H1 (cell line): ENCODE data around the gene RCE1.

ENCODE experiments used
- CHD2 ChIP-seq: IDR thresholded peaks from 2 replicates; pipeline ENCODE4 v1.6.1; 2012; ENCODE audit warnings: low read length, improper control_type of control experiment
- CTCF ChIP-seq, 3 experiments: IDR thresholded peaks; 1 replicate in 2 of 3; 2 replicates in 1 of 3; pipeline versions ENCODE4 v1.5.1 to v1.6.1; 2011; ENCODE audit warnings: low read length in 3 of 3, mild to moderate bottlenecking in 3 of 3, inconsistent platforms in 2 of 3, low read depth in 1 of 3, moderate library complexity in 1 of 3; ENCODE audit not compliant: insufficient read depth in 1 of 3; ENCODE audit errors: control extremely low read depth in 1 of 3
- EZH2 ChIP-seq: fragments of 200-600 bp; sonication (generic); IDR thresholded peaks from 2 replicates; pipeline ENCODE4 v1.7.1; 2012; ENCODE audit warnings: low read depth, mild to moderate bottlenecking, moderate library complexity, low read length, inconsistent platforms; ENCODE audit not compliant: severe bottlenecking
- KDM1A ChIP-seq: fragments of 200-600, 300-600 bp; sonication (generic); IDR thresholded peaks from 2 replicates; pipeline ENCODE4 v1.7.1; 2016; ENCODE audit warnings: mild to moderate bottlenecking, low read length, borderline replicate concordance
- NANOG ChIP-seq: IDR thresholded peaks from 2 replicates; pipeline ENCODE4 v1.6.1; 2011; ENCODE audit warnings: low read length, low read depth, mild to moderate bottlenecking, inconsistent platforms; ENCODE audit not compliant: insufficient read depth, poor library complexity, severe bottlenecking
- PHF8 ChIP-seq: fragments of 200-600 bp; sonication (generic); conservative IDR thresholded peaks from 2 replicates; pipeline ENCODE4 v1.7.1; 2012; ENCODE audit warnings: low read depth, mild to moderate bottlenecking, inconsistent platforms, low read length, moderate library complexity
- POLR2A ChIP-seq, 2 experiments: IDR thresholded peaks; 1 replicate in 1 of 2; 2 replicates in 1 of 2; pipeline ENCODE4 v1.6.1; 2011; ENCODE audit warnings: low read depth in 2 of 2, low read length in 2 of 2, mild to moderate bottlenecking in 2 of 2; ENCODE audit errors: control extremely low read depth in 1 of 2
- RAD21 ChIP-seq, 2 experiments: IDR thresholded peaks in 1 of 2; conservative IDR thresholded peaks in 1 of 2; 2 replicates each; pipeline ENCODE4 v1.6.1; 2011; ENCODE audit warnings: low read depth in 2 of 2, low read length in 2 of 2, improper control_type of control experiment in 1 of 2, inconsistent platforms in 1 of 2, mild to moderate bottlenecking in 1 of 2, moderate library complexity in 1 of 2
- SP1 ChIP-seq: IDR thresholded peaks from 2 replicates; pipeline ENCODE4 v1.6.1; 2011; ENCODE audit warnings: low read depth, low read length
- TEAD4 ChIP-seq: IDR thresholded peaks from 2 replicates; pipeline ENCODE4 v1.6.1; 2012; ENCODE audit warnings: low read depth, low read length, inconsistent platforms, mixed read lengths
- YY1 ChIP-seq: IDR thresholded peaks from 2 replicates; pipeline ENCODE4 v1.6.1; 2011; ENCODE audit warnings: low read depth, mild to moderate bottlenecking, low read length
- TF ChIP-seq, protein P1 (sequence below): IDR thresholded peaks from 2 replicates; pipeline ENCODE4 v1.6.1; 2012; ENCODE audit warnings: inconsistent platforms
- TF ChIP-seq, protein P2 (sequence below): IDR thresholded peaks from 2 replicates; pipeline ENCODE4 v1.6.1; 2012; ENCODE audit warnings: low read length, inconsistent platforms

GRCh38 chr11:66851698-66852465 is 8.6 kb downstream of the RCE1 start:
- TF ChIP-seq RAD21 (IDR thresholded peaks at IDR 0.05 in 1 of 2, conservative IDR thresholded peaks at IDR 0.05 in 1 of 2; ENCODE audit: low read depth in 2 of 2, low read length in 2 of 2) (peak; percentile 47 to 58), NANOG (no peak), TEAD4 (no peak), EZH2 (no peak), CHD2 (no peak), KDM1A (no peak), YY1 (no peak), POLR2A (IDR thresholded peaks at IDR 0.05; ENCODE audit: control extremely low read depth in 1 of 2, low read depth in 2 of 2, low read length in 2 of 2) (no peak), CTCF (IDR thresholded peaks at IDR 0.05; ENCODE audit: control extremely low read depth in 1 of 3, insufficient read depth in 1 of 3, low read depth in 1 of 3, low read length in 3 of 3) (peak in 2 of 3 experiments; percentile 77 to 84; a peak in 3 of 4 replicates), PHF8 (no peak), SP1 (no peak)
- TF ChIP-seq, protein P1, sequence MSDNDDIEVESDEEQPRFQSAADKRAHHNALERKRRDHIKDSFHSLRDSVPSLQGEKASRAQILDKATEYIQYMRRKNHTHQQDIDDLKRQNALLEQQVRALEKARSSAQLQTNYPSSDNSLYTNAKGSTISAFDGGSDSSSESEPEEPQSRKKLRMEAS, result peak; percentile 71
- TF ChIP-seq, protein P2, sequence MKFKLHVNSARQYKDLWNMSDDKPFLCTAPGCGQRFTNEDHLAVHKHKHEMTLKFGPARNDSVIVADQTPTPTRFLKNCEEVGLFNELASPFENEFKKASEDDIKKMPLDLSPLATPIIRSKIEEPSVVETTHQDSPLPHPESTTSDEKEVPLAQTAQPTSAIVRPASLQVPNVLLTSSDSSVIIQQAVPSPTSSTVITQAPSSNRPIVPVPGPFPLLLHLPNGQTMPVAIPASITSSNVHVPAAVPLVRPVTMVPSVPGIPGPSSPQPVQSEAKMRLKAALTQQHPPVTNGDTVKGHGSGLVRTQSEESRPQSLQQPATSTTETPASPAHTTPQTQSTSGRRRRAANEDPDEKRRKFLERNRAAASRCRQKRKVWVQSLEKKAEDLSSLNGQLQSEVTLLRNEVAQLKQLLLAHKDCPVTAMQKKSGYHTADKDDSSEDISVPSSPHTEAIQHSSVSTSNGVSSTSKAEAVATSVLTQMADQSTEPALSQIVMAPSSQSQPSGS, result no peak
